ENCODE data around the gene AAK1.
"Not testable (repeated sequence)": the region's sequence is repeated elsewhere in the genome, so short reads cannot be mapped to it uniquely, and the experiment has no call there.

The AAK1 gene

GRCh38 chr2:69624131-69624530 lies 19.4 kb downstream of the AAK1 start:
- no peak for DNase-seq

- DNase-seq, result no peak
Observed at GRCh38 chr2:69623236-69623635, 20.3 kb downstream of the AAK1 start.

- not testable (repeated sequence) for DNase-seq
Observed at GRCh38 chr2:69622805-69623204, 20.7 kb downstream of the AAK1 start.

GRCh38 chr2:69622017-69622540 lies 21.5 kb downstream of the AAK1 start:
- not testable (repeated sequence) for DNase-seq

- DNase-seq, result no peak
Observed at GRCh38 chr2:69621440-69621839, 22.1 kb downstream of the AAK1 start.

GRCh38 chr2:69620870-69621269 lies 22.7 kb downstream of the AAK1 start:
- DNase-seq, result no peak

GRCh38 chr2:69619725-69620124 lies 23.8 kb downstream of the AAK1 start:
- DNase-seq, result no peak

- DNase-seq, result no peak
Observed at GRCh38 chr2:69618362-69618761, 25.2 kb downstream of the AAK1 start.

- DNase-seq, result no peak
Observed at GRCh38 chr2:69617744-69618143, 25.8 kb downstream of the AAK1 start.

GRCh38 chr2:69616755-69617154 lies 26.8 kb downstream of the AAK1 start:
- no peak for DNase-seq

GRCh38 chr2:69615969-69616368 lies 27.6 kb downstream of the AAK1 start:
- no peak for DNase-seq

GRCh38 chr2:69615078-69615625 lies 28.4 kb downstream of the AAK1 start:
- DNase-seq, result no peak

- no peak for DNase-seq
Observed at GRCh38 chr2:69612707-69613106, 30.8 kb downstream of the AAK1 start.

GRCh38 chr2:69612200-69612599 lies 31.3 kb downstream of the AAK1 start:
- DNase-seq, result no peak

GRCh38 chr2:69608109-69608508 lies 35.4 kb downstream of the AAK1 start:
- no peak for DNase-seq

GRCh38 chr2:69606771-69607170 lies 36.8 kb downstream of the AAK1 start:
- DNase-seq, result not testable (repeated sequence)

- DNase-seq, result no peak
Observed at GRCh38 chr2:69605284-69605683, 38.3 kb downstream of the AAK1 start.

- no peak for DNase-seq
Observed at GRCh38 chr2:69604836-69605235, 38.7 kb downstream of the AAK1 start.

GRCh38 chr2:69604026-69604678 lies 39.4 kb downstream of the AAK1 start:
- DNase-seq, result no peak

GRCh38 chr2:69603146-69603743 lies 40.3 kb downstream of the AAK1 start:
- peak; percentile 26 for DNase-seq

GRCh38 chr2:69601179-69601612 lies 42.3 kb downstream of the AAK1 start:
- peak; percentile 85 for DNase-seq

- no peak for DNase-seq
Observed at GRCh38 chr2:69600425-69600824, 43.1 kb downstream of the AAK1 start.

- DNase-seq, result no peak
Observed at GRCh38 chr2:69597843-69598610, 45.5 kb downstream of the AAK1 start.

- no peak for DNase-seq
Observed at GRCh38 chr2:69597105-69597504, 46.4 kb downstream of the AAK1 start.
